GM18517 (cell line): ENCODE measurements around the gene SRL.
"Not testable (repeated sequence)": the region's sequence is repeated elsewhere in the genome, so short reads cannot be mapped to it uniquely, and the experiment has no call there.

Experiments used
- ATAC-seq: cut with Tn5 transposase; IDR thresholded peaks from one replicate; pipeline ENCODE4 v1.9.1; 2021; ENCODE audit warnings: mild to moderate bottlenecking, moderate library complexity; ENCODE audit not compliant: unreplicated experiment

The SRL gene

GRCh38 chr16:4231367-4231766, 10.5 kb downstream of the SRL start:
- ATAC-seq, result no peak

GRCh38 chr16:4227040-4227332, 14.9 kb downstream of the SRL start:
- no peak for ATAC-seq

- no peak for ATAC-seq
Observed at GRCh38 chr16:4226251-4227039, 15.4 kb downstream of the SRL start.

- ATAC-seq, result no peak
Observed at GRCh38 chr16:4225075-4225474, 16.8 kb downstream of the SRL start.

GRCh38 chr16:4220358-4220757, 21.5 kb downstream of the SRL start:
- no peak for ATAC-seq

- ATAC-seq, result no peak
Observed at GRCh38 chr16:4218202-4218601, 23.7 kb downstream of the SRL start.

GRCh38 chr16:4217204-4218131, 24.4 kb downstream of the SRL start:
- no peak for ATAC-seq

- no peak for ATAC-seq
Observed at GRCh38 chr16:4216596-4216995, 25.3 kb downstream of the SRL start.

GRCh38 chr16:4215106-4215505, 26.8 kb downstream of the SRL start:
- ATAC-seq, result no peak

GRCh38 chr16:4214215-4214621, 27.7 kb downstream of the SRL start:
- no peak for ATAC-seq

- no peak for ATAC-seq
Observed at GRCh38 chr16:4213737-4214136, 28.1 kb downstream of the SRL start.

GRCh38 chr16:4212934-4213296, 29.0 kb downstream of the SRL start:
- ATAC-seq, result no peak

- no peak for ATAC-seq
Observed at GRCh38 chr16:4212211-4212933, 29.5 kb downstream of the SRL start.

- not testable (repeated sequence) for ATAC-seq
Observed at GRCh38 chr16:4211445-4212210, 30.3 kb downstream of the SRL start.

GRCh38 chr16:4209666-4210065, 32.2 kb downstream of the SRL start:
- ATAC-seq, result no peak

- ATAC-seq, result no peak
Observed at GRCh38 chr16:4208341-4208751, 33.5 kb downstream of the SRL start.

GRCh38 chr16:4207683-4208340, 34.1 kb downstream of the SRL start:
- no peak for ATAC-seq

GRCh38 chr16:4207229-4207628, 34.7 kb downstream of the SRL start:
- no peak for ATAC-seq

GRCh38 chr16:4206680-4207079, 35.2 kb downstream of the SRL start:
- no peak for ATAC-seq

- no peak for ATAC-seq
Observed at GRCh38 chr16:4205971-4206370, 35.9 kb downstream of the SRL start.
